Measurements from ENCODE around the gene IGFL4. TPM values are rescaled to one million over a fixed set of nuclear protein-coding genes. Genes with fewer than 3 reads are reported as not detected.

Gene IGFL4
- total RNA-seq, 2 experiments from 2014 or later = not detected

DNA sequence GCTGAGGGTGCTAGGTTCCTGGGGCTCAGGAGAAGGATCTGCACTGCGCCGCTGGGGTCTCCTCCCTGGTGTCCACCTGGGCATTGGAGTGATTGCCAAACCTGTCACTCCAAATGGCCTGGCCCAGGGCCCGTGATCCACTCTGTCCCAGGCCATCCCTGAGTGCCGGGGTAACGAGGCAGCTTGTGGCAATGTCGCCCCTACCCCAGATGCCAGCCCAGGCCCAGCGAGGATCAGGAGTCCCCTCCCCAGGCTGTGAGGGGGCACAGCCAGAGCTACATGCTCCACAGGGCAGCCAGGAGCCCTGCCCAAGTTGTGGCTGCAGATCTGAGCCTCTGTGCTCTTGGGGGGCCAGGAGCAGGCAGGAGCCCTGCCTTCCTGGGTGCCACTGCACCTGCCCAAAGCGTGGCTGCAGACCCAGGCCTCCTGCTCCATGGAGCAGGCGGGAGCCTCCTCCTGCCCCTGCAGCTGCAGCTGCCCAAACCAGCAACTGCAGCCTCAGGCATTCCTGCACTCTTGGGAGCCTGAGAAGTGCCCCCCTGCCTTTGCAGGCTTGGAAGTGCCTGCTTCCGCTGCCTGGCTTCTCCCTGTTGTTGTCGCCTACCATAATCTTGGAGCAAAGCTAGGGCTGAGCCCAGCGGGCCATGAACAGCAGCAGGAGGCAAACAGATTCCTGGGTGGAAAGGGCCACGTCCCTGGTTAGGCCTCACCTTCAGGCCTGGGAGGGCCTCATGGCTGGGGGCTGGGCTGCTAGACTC is 4.6 kb downstream of the IGFL4 start:
- no peak overlapping the region for H3K27ac Mint-ChIP-seq

DNA sequence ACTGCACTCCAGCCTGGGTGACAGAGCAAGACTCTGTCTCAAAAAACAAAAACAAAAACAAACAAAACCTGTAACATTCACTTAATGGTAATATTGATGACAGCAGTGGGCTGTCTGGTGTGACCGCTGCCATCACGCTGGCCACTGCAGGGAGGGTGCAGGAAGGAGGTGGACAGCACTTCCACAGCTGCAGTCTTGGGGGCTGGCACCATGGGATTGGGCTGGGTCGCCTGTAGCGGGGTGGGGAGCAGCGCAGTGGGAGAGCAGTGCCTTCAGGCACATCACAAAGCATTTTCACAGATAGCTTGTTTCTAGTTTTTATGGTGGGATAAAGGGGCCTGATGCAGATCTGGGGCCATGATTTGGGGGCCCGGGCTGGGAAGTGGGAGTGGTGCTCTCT is 5.3 kb downstream of the IGFL4 start:
- Mint-ChIP-seq H3K27ac (no peak overlapping the region), H3K9me3 (no peaks in the 10 kb centered on the region), H3K27me3 (peaks cover 7% of the 10 kb centered on the region), H3K4me3 (no peak overlapping the region), H3K36me3 (no peaks in the 10 kb centered on the region), H3K4me1 (no peaks in the 10 kb centered on the region)
- DNase-seq = no peak

More for the DNA sequence above, 4.6 kb downstream of the IGFL4 start:
- Mint-ChIP-seq H3K9me3 (no peaks in the 10 kb centered on the region), H3K27me3 (peaks cover 13% of the 10 kb centered on the region), H3K36me3 (no peaks in the 10 kb centered on the region), H3K4me3 (no peak overlapping the region), H3K4me1 (no peaks in the 10 kb centered on the region)
- DNase-seq = no peak

DNA sequence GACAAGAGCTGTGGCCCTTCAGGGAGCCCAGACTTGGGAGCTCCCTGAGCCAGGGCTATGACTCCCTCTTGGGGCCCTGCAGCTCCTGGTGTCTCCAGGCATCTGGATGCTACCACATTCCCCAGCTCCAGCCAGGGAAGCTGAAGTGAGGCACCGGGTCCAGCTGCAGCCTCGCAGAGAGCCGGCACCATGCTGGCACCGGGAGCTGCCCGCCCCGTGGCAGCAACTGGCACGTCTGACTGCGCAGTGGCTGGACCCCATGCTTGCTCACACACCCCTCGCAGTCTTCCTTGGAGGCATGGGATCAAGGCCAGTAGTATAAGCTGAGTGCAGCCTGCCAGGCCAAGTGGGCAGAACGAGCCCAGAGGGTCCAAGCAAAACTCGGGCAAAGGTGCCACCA is 7.4 kb downstream of the IGFL4 start:
- no peaks in the 10 kb centered on the region for H3K36me3 Mint-ChIP-seq
- no peak for DNase-seq
- peaks cover 1% of the 10 kb centered on the region for H3K4me1 Mint-ChIP-seq
- no peak overlapping the region for H3K27ac Mint-ChIP-seq
- H3K9me3 Mint-ChIP-seq = no peaks in the 10 kb centered on the region
- H3K4me3 Mint-ChIP-seq = no peak overlapping the region
- peaks cover 7% of the 10 kb centered on the region for H3K27me3 Mint-ChIP-seq

DNA sequence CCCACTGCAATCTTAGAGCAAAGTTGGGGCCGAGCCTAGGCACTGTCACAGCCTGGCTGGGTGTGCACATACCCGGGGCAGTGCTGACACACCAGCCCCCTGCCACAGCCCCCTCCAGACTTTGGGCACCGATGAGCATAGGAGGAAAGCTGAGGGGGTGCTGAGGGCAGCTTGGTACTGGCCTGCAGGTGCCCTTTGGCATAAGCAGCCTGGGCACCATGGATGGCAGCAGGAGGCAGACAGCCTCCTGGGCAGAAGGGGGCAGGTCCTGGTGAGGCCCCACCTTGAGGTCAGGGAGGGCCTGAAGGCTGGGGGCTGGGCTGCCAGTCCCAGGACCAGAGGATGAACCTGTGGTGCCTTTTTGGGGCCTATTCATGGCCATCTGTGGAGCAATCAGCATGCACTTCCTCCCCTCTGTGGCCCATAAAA is 8.2 kb downstream of the IGFL4 start:
- no peaks in the 10 kb centered on the region for H3K36me3 Mint-ChIP-seq

DNA sequence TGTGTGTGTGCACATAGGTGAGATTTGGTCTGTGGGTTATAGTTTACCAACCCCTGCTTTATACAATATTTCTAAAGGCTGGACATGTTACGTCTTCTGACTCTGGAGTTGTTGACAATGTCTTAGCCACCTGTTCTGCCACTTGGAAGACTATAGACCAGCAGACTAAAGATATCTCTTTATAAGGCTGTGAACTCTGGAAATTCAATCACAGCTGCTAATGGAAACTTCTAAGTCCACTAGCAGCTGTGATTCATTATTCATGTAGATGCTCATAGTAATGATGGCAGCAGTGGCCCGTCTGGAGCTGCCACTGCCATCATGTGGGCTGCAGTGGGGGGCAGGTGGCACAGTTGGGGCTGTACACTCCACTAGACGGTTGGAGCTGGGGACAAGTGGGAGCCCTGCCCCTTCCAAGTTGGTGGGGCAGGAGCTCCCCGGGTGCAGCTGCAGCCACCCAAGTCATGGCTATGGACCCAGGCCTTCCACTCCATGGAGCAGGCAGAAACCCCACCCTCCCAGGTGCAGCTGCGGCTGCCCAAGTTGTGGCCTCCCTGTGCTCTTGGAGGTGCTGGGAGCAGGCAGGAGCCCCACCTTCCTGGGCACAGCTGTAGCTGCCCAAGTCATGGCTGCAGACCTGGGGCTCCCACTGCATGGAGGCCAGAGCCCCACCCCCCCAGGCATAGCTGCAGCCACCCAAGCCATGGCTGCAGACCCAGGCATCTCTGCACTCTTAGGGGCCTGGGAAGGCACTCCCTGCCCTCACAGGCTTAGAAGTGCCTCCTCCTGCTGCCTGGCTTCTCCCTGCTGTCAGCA is 8.8 kb downstream of the IGFL4 start:
- Mint-ChIP-seq H3K4me3 (no peak overlapping the region), H3K27me3 (peaks cover 7% of the 10 kb centered on the region), H3K36me3 (no peaks in the 10 kb centered on the region), H3K27ac (no peak overlapping the region), H3K4me1 (peaks cover 1% of the 10 kb centered on the region), H3K9me3 (no peaks in the 10 kb centered on the region)
- DNase-seq = no peak

More for the DNA sequence above, 8.2 kb downstream of the IGFL4 start:
- H3K27ac Mint-ChIP-seq = no peak overlapping the region
- H3K9me3 Mint-ChIP-seq = no peaks in the 10 kb centered on the region
- no peak for DNase-seq
- peaks cover 1% of the 10 kb centered on the region for H3K4me1 Mint-ChIP-seq
- H3K27me3 Mint-ChIP-seq = peaks cover 7% of the 10 kb centered on the region
- no peak overlapping the region for H3K4me3 Mint-ChIP-seq

DNA sequence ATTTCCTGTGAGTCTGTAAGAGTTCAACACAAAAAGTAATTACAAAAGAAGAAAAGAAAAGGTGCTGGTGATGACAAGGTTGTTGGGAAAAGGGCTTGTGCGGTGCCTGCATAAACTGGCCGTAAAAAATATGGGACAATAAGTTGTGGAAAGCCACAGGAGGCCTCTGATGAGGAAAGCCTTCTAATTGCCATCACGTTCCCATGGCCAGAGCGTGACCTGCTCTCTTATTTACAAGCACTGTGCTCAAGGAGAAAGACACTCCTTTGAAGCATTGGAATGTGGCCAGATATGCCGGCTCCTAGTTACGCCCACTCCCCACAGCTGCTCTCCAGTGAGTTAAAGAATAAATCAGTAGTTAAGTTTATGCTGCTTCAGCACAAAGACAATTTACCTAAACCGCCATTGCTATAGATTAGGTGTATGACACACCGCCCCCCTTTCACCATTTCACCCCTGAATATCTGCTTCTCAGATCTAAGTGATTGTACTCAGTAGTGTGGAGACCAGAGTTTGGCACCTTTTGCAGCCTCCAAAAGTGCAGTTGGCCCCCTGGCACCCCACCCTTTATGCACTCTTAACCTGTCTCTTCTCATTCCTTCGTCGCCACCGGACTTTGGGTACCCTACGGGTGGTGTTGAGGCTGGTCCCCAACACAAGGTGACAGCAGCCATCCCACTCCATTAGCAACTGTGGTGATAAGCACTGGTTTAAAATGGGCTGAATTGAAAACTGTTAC is 9.8 kb downstream of the IGFL4 start:
- Mint-ChIP-seq H3K9me3 (no peaks in the 10 kb centered on the region), H3K27ac (no peak overlapping the region), H3K36me3 (peaks cover 2% of the 10 kb centered on the region), H3K4me3 (no peak overlapping the region), H3K27me3 (peaks cover 17% of the 10 kb centered on the region), H3K4me1 (peaks cover 9% of the 10 kb centered on the region)
- DNase-seq = no peak

DNA sequence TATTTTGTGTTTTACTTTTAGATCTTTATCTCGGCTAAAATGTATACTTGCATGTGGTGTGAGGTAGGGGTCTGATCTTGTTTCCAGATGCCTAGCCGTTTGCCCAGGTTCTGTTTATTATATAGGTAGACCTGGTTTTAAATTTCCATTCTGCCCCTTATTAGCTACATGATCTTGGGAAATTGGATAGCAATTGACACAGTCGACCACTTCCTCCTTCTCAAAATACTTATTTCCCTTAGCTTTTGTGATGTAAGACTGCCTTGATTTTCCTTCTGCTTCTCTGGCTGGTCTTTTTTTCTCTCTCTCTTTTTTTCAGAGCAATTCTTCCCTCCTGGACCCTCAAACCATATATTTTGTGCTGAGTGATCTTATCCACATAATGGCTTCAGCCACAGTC is 15.0 kb downstream of the IGFL4 start:
- Mint-ChIP-seq H3K36me3 (peaks cover 4% of the 10 kb centered on the region), H3K9me3 (no peaks in the 10 kb centered on the region), H3K27ac (no peak overlapping the region), H3K4me1 (peaks cover 17% of the 10 kb centered on the region), H3K27me3 (peaks cover 51% of the 10 kb centered on the region), H3K4me3 (no peak overlapping the region)
- no peak for DNase-seq

DNA sequence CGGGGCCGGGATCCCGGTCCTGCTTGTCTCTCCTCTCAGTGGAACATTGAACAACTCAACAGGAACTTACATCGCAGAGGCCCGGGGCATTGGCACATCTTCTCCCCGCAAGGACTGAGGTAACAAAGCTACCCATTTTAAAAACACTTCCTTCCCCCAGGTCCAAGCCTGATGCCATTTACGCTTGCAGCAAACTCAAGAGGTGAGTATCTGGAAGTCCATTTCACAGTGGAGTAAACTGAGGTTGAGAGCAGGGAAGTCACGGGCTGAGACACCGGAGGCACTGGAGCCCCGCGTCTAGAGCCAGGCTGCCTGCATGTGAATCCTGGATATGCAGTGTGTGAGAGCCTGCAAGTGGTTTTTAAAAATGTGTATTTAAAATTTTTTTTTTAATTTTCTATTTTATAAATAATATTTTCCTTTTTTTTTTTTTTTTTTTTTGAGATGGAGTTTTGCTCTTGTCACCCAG is 17.5 kb downstream of the IGFL4 start:
- Mint-ChIP-seq H3K4me1 (peaks cover 15% of the 10 kb centered on the region), H3K36me3 (peaks cover 4% of the 10 kb centered on the region), H3K27me3 (peaks cover 44% of the 10 kb centered on the region), H3K9me3 (no peaks in the 10 kb centered on the region), H3K27ac (no peak overlapping the region), H3K4me3 (no peak overlapping the region)
- DNase-seq = no peak

DNA sequence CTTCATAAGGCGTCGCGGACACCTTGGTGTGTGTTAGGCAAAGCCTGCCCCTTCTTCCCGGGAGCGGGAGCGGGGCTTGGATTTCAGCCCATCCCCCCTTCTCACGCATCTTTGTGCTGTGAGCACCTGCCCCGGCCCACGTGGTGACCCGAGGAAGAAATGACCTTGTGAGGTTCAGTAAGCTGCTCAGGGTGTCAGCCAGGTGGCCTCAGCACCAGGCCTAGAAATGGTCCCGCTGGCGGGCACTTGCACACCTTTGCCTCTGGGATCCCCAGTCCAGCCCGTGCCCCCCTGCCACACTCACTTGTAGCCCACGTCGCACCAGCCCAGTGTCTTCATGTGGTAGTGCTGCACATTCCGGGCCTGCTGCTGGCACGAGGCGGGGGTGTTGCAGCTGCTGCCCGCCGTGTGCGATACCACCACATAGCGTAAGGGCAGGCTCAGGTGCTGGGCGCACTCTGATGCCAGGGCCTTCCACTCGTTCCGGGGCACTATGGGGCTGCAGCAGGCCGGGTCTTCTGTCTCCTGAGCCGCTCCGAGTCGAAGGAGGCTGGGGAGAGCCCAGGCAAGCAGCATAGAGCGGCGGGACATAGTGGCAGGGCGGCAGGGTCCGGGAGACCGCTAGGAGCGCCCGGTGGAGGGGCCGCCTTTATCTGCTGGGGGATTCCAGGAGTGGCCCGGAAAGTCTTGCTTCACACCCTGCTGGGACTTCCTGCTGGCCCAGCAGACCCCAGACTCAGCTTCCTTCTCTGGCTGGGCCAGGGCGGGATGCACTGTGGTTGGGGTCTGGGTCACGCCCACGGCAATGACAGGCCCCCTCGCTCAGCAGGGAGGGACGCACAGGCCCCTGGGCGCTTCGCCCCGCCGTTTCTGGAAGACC is 18.1 kb downstream of the IGFL4 start, which contains the start of gene PGLYRP1:
Gene PGLYRP1, minus strand, starts transcription at position 623 of the 880 bp plus-strand sequence. Its CDS starts 32 bp downstream, at position 591.
- H3K9me3 Mint-ChIP-seq = no peaks in the 10 kb centered on the region
- peaks cover 15% of the 10 kb centered on the region for H3K4me1 Mint-ChIP-seq
- H3K36me3 Mint-ChIP-seq = peaks cover 4% of the 10 kb centered on the region
- peaks cover 44% of the 10 kb centered on the region for H3K27me3 Mint-ChIP-seq
- no peak within 1 kb of the TSS for H3K27ac Mint-ChIP-seq
- no peak for DNase-seq
- H3K4me3 Mint-ChIP-seq = no peak within 1 kb of the TSS

DNA sequence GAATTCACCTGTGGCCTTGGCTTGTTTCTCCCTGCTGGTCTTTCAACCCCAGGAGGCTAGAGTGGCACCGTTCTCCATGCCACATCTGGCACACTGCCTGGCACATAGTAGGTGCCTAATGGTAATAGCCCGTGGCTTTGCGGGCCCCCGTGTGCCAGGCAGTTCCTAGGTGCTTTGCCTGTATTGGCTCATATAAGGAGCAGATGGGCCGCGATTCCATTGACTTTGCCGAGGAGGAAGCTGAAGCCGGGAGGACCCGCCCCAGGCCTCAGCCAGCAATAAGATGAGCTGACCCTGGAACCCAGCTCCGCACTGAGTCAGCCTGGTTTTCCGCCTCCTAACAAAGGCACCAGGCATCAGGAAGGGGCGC is 18.8 kb downstream of the IGFL4 start:
- Mint-ChIP-seq H3K9me3 (no peaks in the 10 kb centered on the region), H3K27ac (no peak overlapping the region), H3K27me3 (peaks cover 44% of the 10 kb centered on the region), H3K36me3 (peaks cover 4% of the 10 kb centered on the region), H3K4me3 (no peak overlapping the region), H3K4me1 (peaks cover 16% of the 10 kb centered on the region)
- no peak for DNase-seq

DNA sequence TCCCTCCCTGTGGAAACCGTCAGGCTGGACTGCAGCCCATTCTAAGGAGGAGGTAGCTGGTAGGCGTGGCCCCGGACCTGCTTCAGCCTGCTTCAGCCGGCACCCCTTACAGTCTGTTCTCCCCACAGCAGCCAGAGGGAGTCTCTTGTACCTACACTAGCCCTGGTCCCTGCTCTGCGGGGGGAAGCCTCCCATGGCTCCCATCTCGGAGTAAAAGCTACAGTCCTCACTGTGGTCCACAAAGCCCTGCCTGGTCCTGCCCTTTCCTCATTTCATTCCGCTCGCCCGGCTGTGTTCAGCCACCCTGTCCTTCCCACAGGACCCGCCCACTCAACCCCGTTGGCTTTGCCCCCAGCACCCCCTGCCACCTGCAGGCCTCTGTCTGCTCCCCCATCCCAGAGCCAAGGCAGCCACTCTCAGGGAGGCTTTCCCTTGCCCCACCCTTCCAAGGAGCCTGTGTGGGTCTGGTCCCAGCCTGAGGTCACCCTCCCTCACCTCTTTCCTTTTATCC is 19.2 kb downstream of the IGFL4 start:
- no peak for DNase-seq
- peaks cover 16% of the 10 kb centered on the region for H3K4me1 Mint-ChIP-seq
- no peak overlapping the region for H3K4me3 Mint-ChIP-seq
- peaks cover 4% of the 10 kb centered on the region for H3K36me3 Mint-ChIP-seq
- H3K27ac Mint-ChIP-seq = no peak overlapping the region
- H3K27me3 Mint-ChIP-seq = peaks cover 40% of the 10 kb centered on the region
- no peaks in the 10 kb centered on the region for H3K9me3 Mint-ChIP-seq

DNA sequence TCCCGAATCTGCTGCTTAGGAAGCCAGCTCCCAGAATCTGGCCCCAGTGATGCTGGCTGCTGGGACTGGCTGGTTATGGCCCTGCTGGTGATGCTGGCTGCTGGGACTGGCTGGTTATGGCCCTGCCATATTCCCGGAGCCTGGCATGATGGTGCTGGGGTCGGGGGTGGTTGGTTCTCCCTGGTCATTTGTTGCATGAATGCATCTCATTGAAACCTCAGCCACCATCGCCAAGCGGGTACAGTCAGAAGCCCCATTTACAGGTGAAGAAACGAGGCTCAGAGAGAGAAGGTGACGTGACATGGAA is 20.0 kb downstream of the IGFL4 start:
- Mint-ChIP-seq H3K27ac (no peak overlapping the region), H3K27me3 (peaks cover 38% of the 10 kb centered on the region), H3K9me3 (no peaks in the 10 kb centered on the region), H3K4me1 (peaks cover 13% of the 10 kb centered on the region), H3K4me3 (no peak overlapping the region), H3K36me3 (peaks cover under 1% of the 10 kb centered on the region)
- DNase-seq = no peak

DNA sequence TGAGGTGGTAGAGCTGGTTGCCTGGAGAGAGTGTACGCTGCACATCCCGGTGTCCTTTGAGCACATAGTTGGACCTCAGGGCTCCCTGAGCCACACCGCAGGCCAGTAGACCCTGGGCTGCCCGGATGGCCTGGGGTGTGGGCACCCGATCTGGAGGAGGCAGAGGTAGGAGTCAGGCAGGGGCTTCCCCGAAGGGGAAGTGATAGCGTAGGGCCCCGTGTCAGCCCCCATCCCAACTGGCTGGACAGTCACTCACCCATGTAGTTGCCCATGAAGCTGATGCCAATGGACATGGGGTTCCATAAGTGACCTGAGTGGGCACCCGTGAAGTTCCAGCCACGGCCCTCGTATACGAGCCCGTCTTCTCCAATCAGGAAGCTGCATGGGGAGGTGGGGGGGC is 21.5 kb downstream of the IGFL4 start:
- H3K9me3 Mint-ChIP-seq = no peaks in the 10 kb centered on the region
- peaks cover 19% of the 10 kb centered on the region for H3K4me1 Mint-ChIP-seq
- no peak for DNase-seq
- no peak overlapping the region for H3K27ac Mint-ChIP-seq
- H3K27me3 Mint-ChIP-seq = peaks cover 36% of the 10 kb centered on the region
- H3K4me3 Mint-ChIP-seq = no peak overlapping the region
- peaks cover 7% of the 10 kb centered on the region for H3K36me3 Mint-ChIP-seq

DNA sequence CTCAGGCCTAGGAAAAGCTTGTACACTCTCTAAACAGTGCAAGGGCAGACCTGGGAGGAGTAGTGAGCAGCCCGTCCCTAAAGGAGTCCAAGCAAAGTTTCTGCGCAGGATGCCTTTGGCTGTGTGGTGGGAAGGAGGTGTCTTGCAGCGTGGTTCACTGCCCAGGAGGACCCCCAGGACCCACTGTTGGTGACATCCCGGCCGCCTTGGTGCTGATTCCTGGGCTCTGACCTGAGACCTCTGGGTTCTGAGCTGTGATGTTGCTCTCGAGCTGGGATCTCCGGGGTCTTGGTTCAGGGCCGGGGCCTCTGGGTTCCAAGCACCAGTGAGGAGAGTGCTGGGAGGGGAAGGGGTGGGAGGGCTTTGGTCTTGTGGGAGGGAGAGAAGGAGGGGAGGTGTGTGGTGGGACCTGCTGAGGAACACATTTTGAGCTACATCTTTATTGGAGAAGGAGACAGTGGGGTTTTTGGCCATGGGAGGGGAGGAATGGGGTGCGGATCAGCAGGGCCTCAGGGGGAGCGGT is 22.0 kb downstream of the IGFL4 start:
- Mint-ChIP-seq H3K27ac (no peak overlapping the region), H3K4me1 (peaks cover 19% of the 10 kb centered on the region), H3K4me3 (no peak overlapping the region), H3K27me3 (peaks cover 36% of the 10 kb centered on the region), H3K9me3 (no peaks in the 10 kb centered on the region), H3K36me3 (peaks cover 7% of the 10 kb centered on the region)
- no peak for DNase-seq

Data from activated naive CD8-positive, alpha-beta T cell treated with anti-CD3 and anti-CD28 coated beads for 36 hours (primary cell).